ENCODE measurements around the gene ACSM6.

- no peak for TF ChIP-seq CTCF (IDR thresholded peaks at IDR 0.05; ENCODE audit: extremely low read depth in 1 of 2, insufficient read depth in 1 of 2, low read depth in 1 of 2, low read length in 2 of 2)
- TF ChIP-seq POLR2A (IDR thresholded peaks at IDR 0.05; ENCODE audit: low read depth, low read length), result no peak
- TF ChIP-seq FOS (IDR thresholded peaks at IDR 0.05; ENCODE audit: borderline replicate concordance, insufficient read depth, low read length), result no peak
- no peak for TF ChIP-seq MYC (IDR thresholded peaks at IDR 0.05; ENCODE audit: low read depth, low read length)
- no peak for TF ChIP-seq JUN (IDR thresholded peaks at IDR 0.05; ENCODE audit: borderline replicate concordance, insufficient read depth, insufficient read length, low read depth)
- no peak for TF ChIP-seq EZH2 (IDR thresholded peaks at IDR 0.05; ENCODE audit: borderline replicate concordance, low read depth, low read length, severe bottlenecking)
- no peak for TF ChIP-seq MAX (IDR thresholded peaks at IDR 0.05; ENCODE audit: insufficient read depth, insufficient read length)
- TF ChIP-seq POLR2AphosphoS5 (IDR thresholded peaks at IDR 0.05; ENCODE audit: insufficient read depth, low read depth, low read length), result no peak
Observed at GRCh38 chr10:95221124-95221523, 27.1 kb downstream of the ACSM6 start.

All from endothelial cell of umbilical vein (primary cell).